Measurements from ENCODE around the gene CEMIP. TPM values are rescaled to one million over a fixed set of nuclear protein-coding genes. Genes with fewer than 3 reads are reported as not detected.

CEMIP gene
- polyA plus RNA-seq, 1 donor (not counting 4 experiments of a cell fraction or from before 2014, with no cell fraction given), result 2.3 TPM

DNA sequence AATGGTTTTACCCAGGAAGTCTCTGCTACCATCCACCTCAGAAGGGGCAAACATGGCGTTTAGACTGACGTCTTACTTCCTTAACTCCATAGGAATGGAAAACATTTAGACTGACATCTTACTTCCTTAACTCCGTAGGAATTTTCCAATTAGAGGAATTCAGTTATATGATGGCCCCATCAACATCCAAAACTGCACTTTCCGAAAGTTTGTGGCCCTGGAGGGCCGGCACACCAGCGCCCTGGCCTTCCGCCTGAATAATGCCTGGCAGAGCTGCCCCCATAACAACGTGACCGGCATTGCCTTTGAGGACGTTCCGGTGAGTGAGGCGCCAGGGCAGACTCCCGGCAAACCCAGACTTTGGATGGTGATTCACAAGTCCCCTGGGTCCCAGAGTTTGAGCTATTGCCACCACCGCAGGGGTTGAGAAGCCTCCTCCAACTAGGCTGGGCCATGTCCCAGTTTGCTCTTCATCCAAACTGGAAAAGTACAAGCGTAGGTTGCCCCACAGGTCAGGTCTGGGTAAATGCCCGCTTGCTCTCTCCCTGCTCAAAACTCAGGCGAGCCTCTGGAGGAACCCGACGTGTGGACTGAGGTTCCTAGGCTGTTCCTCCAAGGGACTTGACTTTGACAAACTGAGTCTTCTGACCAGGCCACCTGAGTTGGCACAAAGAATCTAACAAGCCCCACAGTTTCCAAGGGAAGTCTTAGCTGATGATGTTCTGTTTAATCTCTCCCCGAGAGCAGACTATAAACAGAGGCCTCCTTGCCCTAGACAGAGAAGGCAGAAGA is 152.7 kb downstream of the CEMIP start:
- no peak for DNase-seq (ENCODE audit: low read depth, low spot score)
- Histone ChIP-seq H3K4me3 (ENCODE audit: control insufficient read depth in 2 of 3, extremely low read depth in 1 of 3, insufficient read depth in 2 of 3, low read depth in 1 of 3, low read length in 3 of 3) (no peak overlapping the region), H3K9me3 (ENCODE audit: control insufficient read depth, low read depth, low read length) (no peaks in the 10 kb centered on the region), H2AFZ (ENCODE audit: control insufficient read depth, low read length) (no peak overlapping the region), H4K20me1 (ENCODE audit: control insufficient read depth, extremely low read depth, insufficient read depth, low read length) (no peaks in the 10 kb centered on the region), H3K27me3 (ENCODE audit: control insufficient read depth, extremely low read depth, insufficient read depth, low read length) (no peaks in the 10 kb centered on the region), H3K79me2 (ENCODE audit: control insufficient read depth, insufficient read depth, low read length) (no peaks in the 10 kb centered on the region), H3K4me2 (ENCODE audit: control insufficient read depth, extremely low read depth, insufficient read depth, low read depth, low read length) (no peak overlapping the region), H3K9me1 (ENCODE audit: control insufficient read depth, extremely low read depth, insufficient read depth, low read length) (no peaks in the 10 kb centered on the region), H3K4me1 (ENCODE audit: control insufficient read depth, extremely low read depth, insufficient read depth, low read length) (peaks cover 4% of the 10 kb centered on the region), H3K27ac (ENCODE audit: control insufficient read depth, insufficient read depth, low read length) (no peak overlapping the region), H3K9ac (ENCODE audit: control insufficient read depth, extremely low read depth, insufficient read depth, low read length) (no peak overlapping the region), H3K36me3 (ENCODE audit: control insufficient read depth in 2 of 2, extremely low read depth in 1 of 2, insufficient read depth in 2 of 2, low read length in 2 of 2) (no peaks in the 10 kb centered on the region)
- no peak for FAIRE-seq
- TF ChIP-seq EZH2 (IDR thresholded peaks at IDR 0.05; ENCODE audit: low read length), result no peak
- TF ChIP-seq, protein P1, sequence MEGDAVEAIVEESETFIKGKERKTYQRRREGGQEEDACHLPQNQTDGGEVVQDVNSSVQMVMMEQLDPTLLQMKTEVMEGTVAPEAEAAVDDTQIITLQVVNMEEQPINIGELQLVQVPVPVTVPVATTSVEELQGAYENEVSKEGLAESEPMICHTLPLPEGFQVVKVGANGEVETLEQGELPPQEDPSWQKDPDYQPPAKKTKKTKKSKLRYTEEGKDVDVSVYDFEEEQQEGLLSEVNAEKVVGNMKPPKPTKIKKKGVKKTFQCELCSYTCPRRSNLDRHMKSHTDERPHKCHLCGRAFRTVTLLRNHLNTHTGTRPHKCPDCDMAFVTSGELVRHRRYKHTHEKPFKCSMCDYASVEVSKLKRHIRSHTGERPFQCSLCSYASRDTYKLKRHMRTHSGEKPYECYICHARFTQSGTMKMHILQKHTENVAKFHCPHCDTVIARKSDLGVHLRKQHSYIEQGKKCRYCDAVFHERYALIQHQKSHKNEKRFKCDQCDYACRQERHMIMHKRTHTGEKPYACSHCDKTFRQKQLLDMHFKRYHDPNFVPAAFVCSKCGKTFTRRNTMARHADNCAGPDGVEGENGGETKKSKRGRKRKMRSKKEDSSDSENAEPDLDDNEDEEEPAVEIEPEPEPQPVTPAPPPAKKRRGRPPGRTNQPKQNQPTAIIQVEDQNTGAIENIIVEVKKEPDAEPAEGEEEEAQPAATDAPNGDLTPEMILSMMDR (optimal IDR thresholded peaks at IDR 0.05 in 1 of 3, IDR thresholded peaks at IDR 0.05 in 1 of 3, conservative IDR thresholded peaks at IDR 0.05 in 1 of 3; ENCODE audit: extremely low read depth in 1 of 3, insufficient read depth in 2 of 3, low read length in 3 of 3), result no peak
- dilution Hi-C loops (cut with MboI; ENCODE audit: extremely low pct_ligation_motif_present, low sequenced_read_pairs), result no loop called here

DNA sequence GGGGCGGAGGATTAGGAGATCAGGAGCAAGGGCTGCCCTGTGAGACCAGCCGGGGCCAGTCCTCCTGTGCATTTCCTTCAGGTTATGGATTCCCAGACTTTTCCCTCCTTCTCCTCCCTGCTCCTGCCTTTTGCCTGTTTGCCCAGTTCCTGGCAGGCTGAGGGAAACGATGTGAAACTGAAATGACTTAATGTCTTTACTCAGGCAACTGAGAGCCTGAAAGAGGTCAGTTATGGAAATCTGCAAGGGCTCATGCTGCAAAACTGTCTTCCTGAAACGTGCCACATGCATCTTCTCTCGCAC is 153.3 kb downstream of the CEMIP start:
- Histone ChIP-seq H3K9me1 (ENCODE audit: control insufficient read depth, extremely low read depth, insufficient read depth, low read length) (no peaks in the 10 kb centered on the region), H3K4me2 (ENCODE audit: control insufficient read depth, extremely low read depth, insufficient read depth, low read depth, low read length) (no peak overlapping the region), H3K27ac (ENCODE audit: control insufficient read depth, insufficient read depth, low read length) (no peak overlapping the region), H3K36me3 (ENCODE audit: control insufficient read depth in 2 of 2, extremely low read depth in 1 of 2, insufficient read depth in 2 of 2, low read length in 2 of 2) (peaks cover 0 to 1% of the 10 kb centered on the region in 2 experiments), H3K4me1 (ENCODE audit: control insufficient read depth, extremely low read depth, insufficient read depth, low read length) (peaks cover 4% of the 10 kb centered on the region), H3K27me3 (ENCODE audit: control insufficient read depth, extremely low read depth, insufficient read depth, low read length) (no peaks in the 10 kb centered on the region), H3K79me2 (ENCODE audit: control insufficient read depth, insufficient read depth, low read length) (no peaks in the 10 kb centered on the region), H3K9ac (ENCODE audit: control insufficient read depth, extremely low read depth, insufficient read depth, low read length) (no peak overlapping the region), H3K4me3 (ENCODE audit: control insufficient read depth in 2 of 3, extremely low read depth in 1 of 3, insufficient read depth in 2 of 3, low read depth in 1 of 3, low read length in 3 of 3) (no peak overlapping the region), H2AFZ (ENCODE audit: control insufficient read depth, low read length) (no peak overlapping the region), H4K20me1 (ENCODE audit: control insufficient read depth, extremely low read depth, insufficient read depth, low read length) (no peaks in the 10 kb centered on the region), H3K9me3 (ENCODE audit: control insufficient read depth, low read depth, low read length) (no peaks in the 10 kb centered on the region)
- DNase-seq (ENCODE audit: low read depth, low spot score) (no peak), FAIRE-seq (no peak)
- dilution Hi-C loops (cut with MboI; ENCODE audit: extremely low pct_ligation_motif_present, low sequenced_read_pairs), result no loop called here
- TF ChIP-seq EZH2 (IDR thresholded peaks at IDR 0.05; ENCODE audit: low read length), result no peak
- TF ChIP-seq, protein P1 (optimal IDR thresholded peaks at IDR 0.05 in 1 of 3, IDR thresholded peaks at IDR 0.05 in 1 of 3, conservative IDR thresholded peaks at IDR 0.05 in 1 of 3; ENCODE audit: extremely low read depth in 1 of 3, insufficient read depth in 2 of 3, low read length in 3 of 3), result no peak

Data from keratinocyte (primary cell).